Duodenal mucosa (tissue), 2 donors: ENCODE data around the gene SETD4.

ENCODE experiments used
- H3K27ac ChIP-seq: one replicate; pipeline ENCODE4 v1.7.0; 2013; ENCODE audit warnings: low read depth, low read length
- H3K27me3 ChIP-seq, 2 donors: one replicate each; pipeline ENCODE4 v1.7.0; 2013; ENCODE audit warnings: low read length in 2 of 2, control low read depth in 1 of 2; ENCODE audit not compliant: insufficient read depth in 2 of 2, control insufficient read depth in 1 of 2
- H3K36me3 ChIP-seq, 2 donors: one replicate each; pipeline ENCODE4 v1.7.0; 2013; ENCODE audit warnings: low read length in 2 of 2, control low read depth in 1 of 2; ENCODE audit not compliant: insufficient read depth in 2 of 2, control insufficient read depth in 1 of 2
- H3K4me1 ChIP-seq, 2 donors: one replicate each; pipeline ENCODE4 v1.7.0; 2013; ENCODE audit warnings: low read length in 2 of 2, control low read depth in 1 of 2; ENCODE audit not compliant: insufficient read depth in 2 of 2, control insufficient read depth in 1 of 2
- H3K4me3 ChIP-seq, 2 donors: one replicate each; pipeline ENCODE4 v1.7.0; 2013; ENCODE audit warnings: low read length in 2 of 2, low read depth in 1 of 2
- H3K9ac ChIP-seq, 2 donors: one replicate each; pipeline ENCODE4 v1.7.0; 2013; ENCODE audit warnings: low read length in 2 of 2, low read depth in 1 of 2
- H3K9me3 ChIP-seq, 2 donors: one replicate each; pipeline ENCODE4 v1.7.0; 2013; ENCODE audit warnings: low read length in 2 of 2, control low read depth in 1 of 2; ENCODE audit not compliant: control insufficient read depth in 1 of 2

Gene SETD4

DNA sequence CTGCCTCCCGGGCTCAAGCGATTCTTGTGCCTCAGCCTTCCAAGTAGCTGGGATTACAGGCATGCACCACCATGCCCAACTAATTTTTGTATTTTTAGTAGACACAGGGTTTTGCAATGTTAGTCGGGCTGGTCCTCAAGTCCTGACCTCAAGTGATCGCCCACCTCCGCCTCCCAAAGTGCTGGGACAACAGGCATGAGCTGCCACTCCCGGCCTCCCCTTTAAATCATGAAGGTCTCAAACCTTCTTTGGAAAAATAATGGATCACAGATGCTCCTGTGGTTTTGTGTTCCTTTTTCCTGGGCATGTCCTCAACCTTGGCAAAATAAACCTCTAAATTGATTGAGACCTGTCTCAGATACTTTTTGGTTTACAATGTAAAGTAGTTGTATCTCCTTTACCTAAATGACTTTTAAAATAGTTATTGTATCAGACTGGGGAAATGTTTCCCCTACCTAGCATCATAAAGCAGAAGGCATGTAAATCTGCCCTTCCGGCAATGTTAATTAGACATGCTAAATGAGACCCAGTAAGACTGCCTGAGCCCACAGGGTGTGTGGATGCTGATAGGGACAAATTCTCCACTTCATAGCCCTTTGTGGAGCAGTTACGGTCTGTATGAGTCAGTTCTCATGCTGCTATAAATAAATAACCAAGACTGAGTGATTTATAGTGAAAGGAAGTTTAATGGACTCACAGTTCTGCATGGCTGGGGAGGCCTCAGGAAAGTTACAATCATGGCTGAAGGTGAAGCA, 37.3 kb upstream of the SETD4 start:
- H3K9ac ChIP-seq: no peak overlapping the region
- no peak overlapping the region for H3K4me3 ChIP-seq
- H3K27ac ChIP-seq: no peak overlapping the region
- no peaks in the 10 kb centered on the region for H3K27me3 ChIP-seq
- H3K9me3 ChIP-seq: peaks cover 10 to 14% of the 10 kb centered on the region in 2 donors
- H3K36me3 ChIP-seq: no peaks in the 10 kb centered on the region
- H3K4me1 ChIP-seq: peaks cover 0 to 12% of the 10 kb centered on the region in 2 donors

DNA sequence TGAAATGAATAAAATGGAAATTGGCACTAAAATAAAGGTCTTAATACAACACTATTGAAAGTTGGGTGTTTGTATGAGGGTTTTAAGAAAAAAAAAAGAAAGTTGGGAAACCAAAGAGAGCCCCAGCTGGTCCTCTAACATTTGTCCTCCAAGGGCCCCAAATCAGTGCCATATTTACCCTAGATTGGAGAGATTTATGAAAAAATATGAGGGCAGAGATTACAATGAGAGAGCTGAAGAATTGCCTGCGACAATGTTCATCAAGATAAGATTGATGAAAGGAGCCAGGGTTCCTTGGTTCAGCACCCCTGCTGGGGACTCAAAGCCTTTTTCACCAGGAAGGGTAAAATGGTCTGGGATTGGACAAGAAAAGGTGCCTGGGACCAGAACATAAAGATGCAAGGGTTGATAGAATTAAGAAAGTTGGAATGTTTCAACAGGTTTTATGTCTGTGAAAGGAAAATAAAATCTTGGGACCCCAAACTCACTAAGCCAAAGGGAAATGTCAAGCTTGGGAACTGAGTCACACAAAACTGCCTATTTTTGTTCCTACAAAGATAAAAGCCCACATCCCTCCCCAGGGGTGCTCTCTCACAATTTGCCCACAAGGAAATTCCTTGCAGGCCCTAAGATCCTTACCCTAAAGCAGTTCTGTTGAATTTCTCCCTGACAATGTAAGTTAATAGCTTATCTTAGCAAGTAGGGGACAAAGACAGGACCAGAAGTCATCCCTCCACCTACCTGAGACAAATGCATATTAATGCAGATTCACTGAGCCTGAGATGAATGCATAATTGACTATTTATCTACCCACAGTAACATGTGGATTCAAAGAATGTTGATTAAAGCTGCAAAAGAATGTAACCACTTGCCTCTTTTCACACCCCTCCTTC, 36.3 kb upstream of the SETD4 start:
- Histone ChIP-seq H3K27me3 (no peaks in the 10 kb centered on the region), H3K36me3 (no peaks in the 10 kb centered on the region), H3K9ac (no peak overlapping the region), H3K9me3 (peaks cover 10 to 15% of the 10 kb centered on the region in 2 donors), H3K27ac (no peak overlapping the region), H3K4me1 (peaks cover 0 to 12% of the 10 kb centered on the region in 2 donors), H3K4me3 (no peak overlapping the region)

DNA sequence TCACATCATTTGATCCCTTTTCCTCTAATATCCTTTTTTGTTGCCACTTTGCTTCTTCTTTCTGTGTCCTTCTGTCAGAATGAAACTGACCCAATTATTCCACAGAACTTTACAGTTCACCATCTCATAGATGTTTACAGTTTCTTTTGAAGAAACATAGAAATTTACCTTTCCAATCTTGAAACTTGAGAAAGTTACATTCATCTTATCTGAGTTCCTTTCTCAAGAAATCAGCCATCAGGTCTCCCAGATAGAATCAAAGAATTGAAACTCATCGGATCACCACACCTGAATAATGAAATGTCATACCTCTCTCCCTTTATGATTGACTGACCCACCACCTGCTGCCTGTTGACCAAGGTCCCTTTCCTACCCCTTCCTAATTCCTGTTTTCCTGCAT, 33.2 kb upstream of the SETD4 start:
- Histone ChIP-seq H3K9me3 (peaks cover 10 to 15% of the 10 kb centered on the region in 2 donors), H3K36me3 (no peaks in the 10 kb centered on the region), H3K4me1 (peaks cover 0 to 12% of the 10 kb centered on the region in 2 donors), H3K27ac (no peak overlapping the region), H3K27me3 (no peaks in the 10 kb centered on the region), H3K4me3 (no peak overlapping the region), H3K9ac (no peak overlapping the region)

DNA sequence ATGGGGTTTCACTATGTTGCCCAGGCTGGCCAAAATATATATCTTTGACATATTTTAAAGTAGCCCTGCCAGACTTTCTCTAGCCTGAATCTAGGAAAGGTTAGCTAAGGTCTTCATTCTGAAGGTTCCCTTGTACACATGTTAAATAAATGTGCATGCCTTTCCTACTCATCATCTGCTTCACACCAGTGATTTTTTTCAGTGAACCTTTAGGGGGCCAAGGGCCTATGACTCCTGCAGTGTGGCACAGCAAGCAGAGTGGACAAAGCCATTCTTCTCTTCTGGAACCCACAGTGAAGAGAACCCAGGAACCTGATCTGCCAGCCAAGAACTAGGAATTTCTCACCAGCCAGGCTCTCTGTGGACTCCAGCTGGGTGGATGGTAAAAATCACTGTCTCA, 32.4 kb upstream of the SETD4 start:
- H3K9ac ChIP-seq: no peak overlapping the region

DNA sequence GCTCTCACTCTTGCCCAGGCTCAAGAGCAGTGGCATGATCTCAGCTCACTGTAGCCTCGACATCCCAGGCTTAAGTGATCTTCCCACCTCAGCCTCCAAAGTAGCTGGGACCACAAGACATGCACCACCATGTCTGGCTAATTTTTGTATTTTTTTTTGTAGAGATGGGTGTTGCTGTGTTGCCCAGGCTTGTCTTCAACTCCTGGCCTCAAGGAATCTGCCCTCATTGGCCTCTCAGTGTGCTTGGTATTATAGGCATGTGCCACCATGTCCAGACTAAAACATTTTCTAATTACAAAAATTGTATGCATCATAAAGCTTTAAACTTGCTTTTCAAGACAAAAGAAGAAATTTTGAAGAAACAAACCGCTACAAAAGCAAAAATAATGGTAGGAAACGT, 29.6 kb upstream of the SETD4 start:
- Histone ChIP-seq H3K9ac (no peak overlapping the region), H3K36me3 (no peaks in the 10 kb centered on the region), H3K4me3 (no peak overlapping the region), H3K27ac (no peak overlapping the region), H3K27me3 (no peaks in the 10 kb centered on the region), H3K9me3 (peaks cover 10 to 15% of the 10 kb centered on the region in 2 donors), H3K4me1 (no peaks in the 10 kb centered on the region)

More for the DNA sequence above, 32.4 kb upstream of the SETD4 start:
- Histone ChIP-seq H3K4me3 (no peak overlapping the region), H3K9me3 (peaks cover 10 to 15% of the 10 kb centered on the region in 2 donors), H3K27ac (no peak overlapping the region), H3K4me1 (peaks cover 0 to 4% of the 10 kb centered on the region in 2 donors), H3K27me3 (no peaks in the 10 kb centered on the region), H3K36me3 (no peaks in the 10 kb centered on the region)

DNA sequence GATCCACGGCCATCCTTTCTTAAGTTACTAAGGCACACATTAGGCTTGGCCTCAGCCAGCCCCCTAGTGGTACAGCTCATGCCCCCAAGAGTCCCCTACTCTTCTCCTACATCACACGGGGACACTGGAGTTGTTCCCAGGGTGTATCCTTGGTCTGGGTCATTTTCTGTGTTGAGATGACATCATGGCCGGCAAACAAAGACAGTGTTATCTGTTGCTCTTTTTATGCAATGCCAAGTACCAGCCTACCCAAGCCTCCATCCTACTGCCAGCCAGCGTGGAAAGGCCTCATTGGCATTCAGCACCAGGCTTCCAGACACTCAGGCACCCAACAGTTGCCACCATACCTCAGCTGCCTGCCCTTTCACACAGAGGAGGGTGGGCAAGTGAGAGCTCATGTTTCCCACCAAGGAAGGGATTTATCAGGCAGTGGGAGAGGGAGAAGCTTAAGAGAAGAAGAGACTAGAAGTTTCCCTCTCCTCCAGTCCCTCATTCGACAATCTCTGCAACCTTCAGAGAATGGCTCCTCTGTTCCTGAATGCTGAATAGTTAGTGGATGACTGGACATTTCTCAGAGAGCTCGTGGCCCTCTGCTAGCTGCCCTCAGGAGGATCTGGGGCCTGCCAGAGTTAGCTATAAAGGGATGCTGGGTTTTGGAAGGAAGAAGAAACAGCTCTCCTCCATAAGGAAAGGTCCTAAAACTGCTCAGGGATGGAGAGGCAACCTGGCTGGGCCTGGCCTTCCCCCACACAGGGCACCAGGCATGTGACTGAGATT, 27.2 kb upstream of the SETD4 start:
- H3K27me3 ChIP-seq: no peaks in the 10 kb centered on the region
- no peak overlapping the region for H3K27ac ChIP-seq
- no peak overlapping the region for H3K4me3 ChIP-seq
- H3K36me3 ChIP-seq: no peaks in the 10 kb centered on the region
- no peak overlapping the region for H3K9ac ChIP-seq
- peaks cover 0 to under 1% of the 10 kb centered on the region in 2 donors for H3K9me3 ChIP-seq
- H3K4me1 ChIP-seq: no peaks in the 10 kb centered on the region

DNA sequence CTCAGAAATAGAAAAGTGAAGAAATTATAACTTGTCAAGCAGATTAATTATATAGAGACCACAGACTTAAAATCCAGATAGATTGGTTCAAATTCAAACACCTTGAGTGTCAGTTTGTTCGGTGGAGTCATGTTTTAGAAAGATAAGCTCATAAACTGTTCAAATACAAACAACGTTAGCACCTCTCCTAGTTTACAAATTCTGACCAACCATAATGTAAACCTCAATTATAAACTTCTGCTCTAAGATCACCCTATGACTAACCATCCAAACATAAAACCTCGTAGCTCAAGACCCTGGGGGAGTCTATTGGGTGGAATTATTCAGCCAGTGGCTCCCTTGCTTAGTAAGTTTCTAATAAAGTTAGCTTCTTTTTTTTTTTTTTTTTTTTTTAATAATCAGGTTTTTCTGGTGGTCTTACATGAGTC, 21.9 kb upstream of the SETD4 start:
- Histone ChIP-seq H3K4me1 (peaks cover 10 to 17% of the 10 kb centered on the region in 2 donors), H3K9ac (no peak overlapping the region), H3K4me3 (no peak overlapping the region), H3K36me3 (no peaks in the 10 kb centered on the region), H3K27me3 (no peaks in the 10 kb centered on the region), H3K9me3 (no peaks in the 10 kb centered on the region), H3K27ac (no peak overlapping the region)

DNA sequence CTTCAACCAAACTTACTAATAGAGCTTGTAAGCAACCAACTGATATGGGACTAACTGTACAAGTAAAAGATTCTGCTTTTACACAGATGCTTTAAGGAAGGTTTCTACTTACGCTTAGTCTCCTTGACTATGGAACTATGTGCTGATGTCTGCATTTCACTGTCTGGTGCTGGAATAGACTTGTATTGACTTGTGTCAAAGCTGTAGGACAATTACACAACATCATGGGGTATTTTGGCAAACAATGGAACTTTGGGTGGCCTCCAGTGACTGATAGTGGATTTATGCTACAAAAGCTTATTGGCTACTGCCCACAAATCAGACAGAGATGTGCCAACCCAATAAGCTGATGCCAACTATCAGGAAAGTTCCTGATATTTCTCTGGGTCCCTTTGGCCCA, 20.1 kb upstream of the SETD4 start:
- H3K27me3 ChIP-seq: no peaks in the 10 kb centered on the region
- H3K27ac ChIP-seq: no peak overlapping the region
- H3K4me3 ChIP-seq: no peak overlapping the region
- H3K9me3 ChIP-seq: no peaks in the 10 kb centered on the region
- H3K9ac ChIP-seq: no peak overlapping the region
- no peaks in the 10 kb centered on the region for H3K36me3 ChIP-seq
- H3K4me1 ChIP-seq: peaks cover 17 to 26% of the 10 kb centered on the region in 2 donors

DNA sequence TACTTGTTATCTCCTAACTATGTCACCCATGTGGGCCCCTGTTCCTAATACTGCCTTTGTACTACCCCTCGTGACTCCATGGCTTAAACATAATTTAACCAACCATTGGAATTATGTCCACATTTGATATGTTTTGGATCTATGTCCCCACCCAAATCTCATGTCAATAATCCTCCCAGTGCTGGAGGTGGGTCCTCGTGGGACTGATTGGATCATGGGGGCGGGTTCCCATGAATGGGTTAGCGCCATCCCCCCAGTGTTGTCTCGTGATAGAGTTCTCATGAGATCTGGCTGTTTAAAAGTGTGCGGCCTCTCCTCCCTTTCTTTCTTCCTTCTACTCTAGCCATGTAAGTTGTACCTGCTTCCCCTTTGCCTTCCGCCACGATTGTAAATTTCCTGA, 19.3 kb upstream of the SETD4 start:
- no peaks in the 10 kb centered on the region for H3K9me3 ChIP-seq
- no peak overlapping the region for H3K4me3 ChIP-seq
- no peak overlapping the region for H3K9ac ChIP-seq
- H3K27ac ChIP-seq: no peak overlapping the region
- peaks cover 17 to 33% of the 10 kb centered on the region in 2 donors for H3K4me1 ChIP-seq
- peaks cover 0 to under 1% of the 10 kb centered on the region in 2 donors for H3K36me3 ChIP-seq
- no peaks in the 10 kb centered on the region for H3K27me3 ChIP-seq
